Measurements from ENCODE around the gene APH1B.
"Not testable (repeated sequence)": the region's sequence is repeated elsewhere in the genome, so short reads cannot be mapped to it uniquely, and the experiment has no call there.

APH1B gene

GRCh38 chr15:63332367-63333124 lies 55.1 kb downstream of the APH1B start:
- no peak for DNase-seq

- DNase-seq = no peak
Measured at GRCh38 chr15:63334821-63335220, 57.4 kb downstream of the APH1B start.

GRCh38 chr15:63335543-63336240 lies 58.3 kb downstream of the APH1B start:
- no peak for DNase-seq

- DNase-seq = no peak
Measured at GRCh38 chr15:63337046-63337445, 59.6 kb downstream of the APH1B start.

- DNase-seq = no peak
Measured at GRCh38 chr15:63338170-63338569, 60.8 kb downstream of the APH1B start.

GRCh38 chr15:63339006-63339766 lies 61.8 kb downstream of the APH1B start:
- DNase-seq = no peak

- DNase-seq = no peak
Measured at GRCh38 chr15:63339836-63340235, 62.4 kb downstream of the APH1B start.

- no peak for DNase-seq
Measured at GRCh38 chr15:63340353-63340752, 62.9 kb downstream of the APH1B start.

DNA sequence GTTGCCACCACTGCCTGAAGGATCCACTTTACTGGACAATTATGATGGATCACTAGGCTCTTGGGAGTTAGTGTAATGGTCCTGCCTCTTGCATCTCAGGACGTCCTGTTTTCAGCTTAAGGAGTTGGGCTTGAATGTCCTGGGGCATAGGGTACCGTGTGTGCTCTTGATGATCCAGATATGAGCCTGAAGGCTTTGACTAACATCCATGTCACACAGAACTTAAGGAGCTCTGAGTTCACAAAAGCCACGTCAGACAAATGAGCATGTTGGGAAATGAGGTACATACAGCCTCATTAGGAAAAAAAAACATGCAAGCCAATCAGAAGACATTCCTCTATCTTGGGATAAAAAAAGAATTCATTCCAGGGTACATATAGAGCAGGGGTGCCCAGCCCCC lies 63.5 kb downstream of the APH1B start:
- DNase-seq = no peak

DNA sequence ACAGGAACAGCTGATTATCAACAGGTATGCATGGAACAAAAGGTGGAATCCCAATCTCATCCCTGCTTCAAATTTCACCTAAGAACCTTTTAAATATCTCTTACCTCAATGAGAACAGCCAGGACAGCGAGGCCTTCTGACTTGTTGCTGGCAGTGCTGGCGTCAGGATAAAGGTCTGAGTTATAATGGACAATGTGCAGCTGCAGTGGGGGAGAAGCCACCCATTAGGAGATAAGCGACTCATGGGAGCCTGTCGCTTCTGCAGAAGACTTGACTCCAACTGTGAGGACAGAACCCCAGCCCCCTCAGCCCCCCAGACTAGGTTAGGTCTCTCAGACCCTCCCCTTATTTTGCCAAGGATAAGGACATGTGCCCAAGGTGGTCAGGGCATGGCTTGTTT lies 64.5 kb downstream of the APH1B start:
- DNase-seq = no peak

GRCh38 chr15:63342996-63343562 lies 65.7 kb downstream of the APH1B start:
- DNase-seq = not testable (repeated sequence)

- DNase-seq = no peak
Measured at GRCh38 chr15:63344731-63345390, 67.5 kb downstream of the APH1B start.

DNA sequence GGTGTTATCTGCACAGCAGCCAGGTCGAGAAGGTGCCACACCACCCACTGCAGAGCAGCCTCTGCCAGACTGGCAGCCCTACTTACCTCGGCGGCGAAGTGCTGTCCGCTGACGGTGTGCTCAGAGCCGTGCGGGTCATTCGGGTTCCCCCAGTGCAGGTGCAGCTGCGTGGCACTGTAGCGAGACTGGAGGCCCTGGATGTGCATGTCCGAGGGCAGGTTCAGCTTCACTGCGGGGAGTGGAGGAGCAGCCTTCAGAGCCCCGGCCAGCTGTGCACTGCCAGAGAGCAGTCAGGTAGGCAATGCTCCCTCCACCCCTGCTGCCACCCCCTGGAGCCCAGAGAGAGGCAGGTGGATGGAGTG lies 68.0 kb downstream of the APH1B start:
- DNase-seq = no peak

- DNase-seq = no peak
Measured at GRCh38 chr15:63347074-63347857, 69.9 kb downstream of the APH1B start.

- no peak for DNase-seq
Measured at GRCh38 chr15:63348392-63348791, 71.0 kb downstream of the APH1B start.

DNA sequence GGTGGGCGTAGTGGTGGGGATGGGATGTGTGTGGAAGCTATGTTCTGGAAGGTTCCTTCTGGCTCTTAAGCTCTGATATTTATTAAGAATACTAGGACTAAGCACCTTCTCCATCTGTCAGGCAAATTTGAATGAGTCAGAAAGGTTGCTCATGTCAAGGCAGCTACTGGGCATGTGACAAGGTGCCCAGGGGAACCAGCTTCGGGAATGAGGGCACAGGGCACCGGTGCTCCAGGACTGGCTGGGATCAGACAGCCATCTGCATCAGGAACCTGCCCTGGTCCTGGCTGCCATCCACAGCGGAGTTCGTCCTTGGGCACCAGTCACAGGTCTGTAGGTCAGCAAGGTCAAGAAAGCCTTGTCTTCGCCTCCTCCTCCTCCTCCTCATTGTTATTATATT lies 71.8 kb downstream of the APH1B start:
- no peak for DNase-seq

DNA sequence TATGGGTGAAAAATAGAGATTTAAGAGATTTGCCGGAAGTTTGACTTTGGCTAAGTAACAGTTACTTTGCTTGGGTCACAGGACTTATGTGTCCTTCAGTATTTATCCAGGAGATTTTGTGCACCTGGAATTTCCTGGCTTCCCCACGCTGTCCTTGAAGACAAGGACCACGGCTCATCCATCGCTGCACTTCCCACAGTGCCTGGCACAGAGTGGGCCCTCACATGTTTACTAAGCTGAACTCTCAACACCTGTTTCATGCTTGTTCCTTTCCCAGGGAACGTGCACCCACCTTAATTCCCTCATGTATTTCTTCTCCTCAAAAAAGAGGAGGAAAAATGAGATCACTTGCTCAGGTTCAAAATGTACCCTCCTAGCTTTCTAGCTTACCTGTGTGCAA lies 72.2 kb downstream of the APH1B start:
- DNase-seq = no peak

DNA sequence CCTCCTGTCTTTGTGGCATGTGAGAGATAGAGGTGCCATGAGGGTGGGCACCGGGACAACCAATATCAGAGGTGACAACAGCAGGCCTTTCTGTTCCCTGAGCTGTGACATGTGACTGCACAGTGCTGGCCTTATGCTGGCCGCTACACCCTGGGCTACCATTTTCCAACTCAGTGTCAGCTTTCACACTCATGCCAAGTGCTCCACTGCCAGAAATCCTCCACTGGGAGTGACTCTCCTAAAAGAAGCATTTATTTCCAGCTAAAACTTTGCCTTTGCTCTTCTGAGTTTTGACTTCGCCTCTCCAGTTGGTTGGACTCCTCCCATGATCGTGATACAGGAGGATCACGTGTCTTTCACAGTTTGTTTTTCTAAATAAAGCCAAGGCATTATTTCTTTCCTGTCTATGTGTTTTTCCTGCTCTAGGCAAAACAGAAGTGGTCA lies 72.8 kb downstream of the APH1B start:
- no peak for DNase-seq

DNA sequence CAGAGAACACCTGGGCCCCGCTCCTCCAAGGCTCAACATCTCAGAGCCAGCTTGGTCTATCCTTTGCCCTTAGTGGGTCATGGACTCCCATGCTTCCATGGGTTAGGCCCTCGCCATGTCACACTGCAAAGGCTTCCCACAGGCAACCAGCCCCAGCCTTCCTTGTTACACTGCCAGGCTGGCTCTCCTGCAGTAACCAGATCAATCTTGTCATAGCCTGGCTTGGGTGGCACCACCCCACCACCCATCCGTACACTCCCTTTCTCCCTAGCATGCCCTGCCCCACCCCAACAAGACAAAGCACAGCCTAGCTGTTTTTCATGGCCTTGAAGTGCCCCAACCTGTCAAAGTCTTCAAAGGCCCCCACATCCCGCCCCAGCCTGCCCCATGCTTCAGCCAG lies 73.8 kb downstream of the APH1B start:
- DNase-seq = no peak

- DNase-seq = no peak
Measured at GRCh38 chr15:63352808-63353207, 75.4 kb downstream of the APH1B start.

GRCh38 chr15:63353261-63353660 lies 75.9 kb downstream of the APH1B start:
- DNase-seq = no peak

GRCh38 chr15:63353887-63354286 lies 76.5 kb downstream of the APH1B start:
- no peak for DNase-seq

Measured in SHP77 treated with DMSO at 0.1 percent for 48 hours (cell line).